MM.1S (cell line): Measurements from ENCODE around the gene RDH5.

Experiments
- DNase-seq: peaks from one replicate; pipeline ENCODE4 v3.0.0-alpha.2; 2015
- H2AFZ ChIP-seq: fragments of 300-600 bp; sonication (generic); 2 replicates; pipeline ENCODE4 v1.6.0; 2016; ENCODE audit warnings: antibody characterized with exemption, low read length
- H3F3A ChIP-seq: fragments of 300-600 bp; sonication (generic); 2 replicates; pipeline ENCODE4 v1.6.1; 2016; ENCODE audit warnings: mild to moderate bottlenecking, antibody characterized with exemption, low read length, moderate library complexity, mixed read lengths; ENCODE audit not compliant: insufficient read depth
- H3K27ac ChIP-seq: fragments of 300-600 bp; sonication (generic); 2 replicates; pipeline ENCODE4 v1.5.1; 2016; ENCODE audit warnings: mild to moderate bottlenecking, low read length
- H3K27me3 ChIP-seq: fragments of 300-600 bp; sonication (generic); replicated peaks from 2 replicates; pipeline ENCODE4 v1.6.0; 2016; ENCODE audit warnings: low read length; ENCODE audit not compliant: insufficient read depth
- H3K36me3 ChIP-seq: fragments of 300-600 bp; sonication (generic); replicated peaks from 2 replicates; pipeline ENCODE4 v1.6.1; 2016; ENCODE audit warnings: mild to moderate bottlenecking, low read length, mixed read lengths; ENCODE audit not compliant: insufficient read depth
- H3K4me1 ChIP-seq: fragments of 300-600 bp; sonication (generic); 2 replicates; pipeline ENCODE4 v1.6.1; 2016; ENCODE audit warnings: low read length, mixed read lengths
- H3K4me2 ChIP-seq: fragments of 300-600 bp; sonication (generic); 2 replicates; pipeline ENCODE4 v1.6.0; 2016; ENCODE audit warnings: low read depth, low read length
- H3K4me3 ChIP-seq: fragments of 300-600 bp; sonication (generic); 2 replicates; pipeline ENCODE4 v1.5.1; 2016; ENCODE audit warnings: low read length, mixed read lengths
- H3K79me2 ChIP-seq: fragments of 300-600 bp; sonication (generic); 2 replicates; pipeline ENCODE4 v1.6.1; 2016; ENCODE audit warnings: mixed run types, low read length, mixed read lengths
- H3K9ac ChIP-seq: fragments of 300-600 bp; sonication (generic); 2 replicates; pipeline ENCODE4 v1.6.1; 2016; ENCODE audit warnings: low read length, mixed read lengths
- H3K9me2 ChIP-seq: fragments of 300-600 bp; sonication (generic); replicated peaks from 2 replicates; pipeline ENCODE4 v1.6.1; 2016; ENCODE audit warnings: mild to moderate bottlenecking, low read length, mixed read lengths; ENCODE audit not compliant: insufficient read depth
- H3K9me3 ChIP-seq: fragments of 300-600 bp; sonication (generic); replicated peaks from 2 replicates; pipeline ENCODE4 v1.6.1; 2016; ENCODE audit warnings: mild to moderate bottlenecking, low read length, mixed read lengths; ENCODE audit not compliant: insufficient read depth
- H4K20me1 ChIP-seq: fragments of 300-600 bp; sonication (generic); 2 replicates; pipeline ENCODE4 v1.6.1; 2016; ENCODE audit warnings: mild to moderate bottlenecking, low read length, moderate library complexity, mixed read lengths; ENCODE audit not compliant: insufficient read depth
- CTCF ChIP-seq: fragments of 300-600 bp; sonication (generic); IDR thresholded peaks from 2 replicates; pipeline ENCODE4 v1.5.1; 2016; ENCODE audit warnings: antibody characterized with exemption, low read length, mixed read lengths
- EZH2 ChIP-seq: fragments of 300-600 bp; sonication (generic); optimal IDR thresholded peaks from 2 replicates; pipeline ENCODE3; 2017; ENCODE audit warnings: low read depth, mild to moderate bottlenecking, antibody characterized with exemption, low read length, mixed read lengths
- EZH2phosphoT487 ChIP-seq: fragments of 300-600 bp; sonication (generic); IDR thresholded peaks from 2 replicates; pipeline ENCODE4 v1.6.1; 2018; ENCODE audit warnings: antibody characterized with exemption, low read length

Gene RDH5

DNA sequence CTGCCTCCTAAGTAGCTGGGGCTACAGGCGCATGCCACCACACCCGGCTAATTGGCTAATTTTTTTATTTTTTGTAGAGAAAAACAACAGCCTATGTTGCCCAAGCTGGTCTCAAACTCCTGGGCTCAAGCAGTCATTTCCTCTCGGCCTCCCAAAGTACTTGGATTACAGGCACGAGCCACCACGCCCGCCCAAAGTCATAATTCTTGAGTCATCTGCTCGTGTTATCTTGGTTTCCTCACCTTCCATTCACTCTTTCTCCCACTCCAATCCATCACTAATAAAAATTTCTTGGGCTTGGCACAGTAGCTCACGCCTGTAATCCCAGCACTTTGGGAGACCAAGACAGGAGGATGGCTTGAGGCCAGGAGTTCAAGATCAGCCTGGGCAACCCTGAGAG is 44.5 kb upstream of the RDH5 start:
- Histone ChIP-seq H3K9me3 (no peaks in the 10 kb centered on the region), H3K79me2 (no peaks in the 10 kb centered on the region), H3K9ac (no peak overlapping the region), H2AFZ (no peak overlapping the region), H3K9me2 (no peaks in the 10 kb centered on the region), H3K4me1 (no peaks in the 10 kb centered on the region), H3K27ac (no peak overlapping the region), H3F3A (no peaks in the 10 kb centered on the region), H3K4me3 (no peak overlapping the region), H4K20me1 (no peaks in the 10 kb centered on the region), H3K27me3 (no peaks in the 10 kb centered on the region; the same call in 1 of the 2 replicates), H3K4me2 (no peak overlapping the region), H3K36me3 (no peaks in the 10 kb centered on the region)
- no peak for DNase-seq
- TF ChIP-seq EZH2 (no peak), CTCF (no peak), EZH2phosphoT487 (no peak)

DNA sequence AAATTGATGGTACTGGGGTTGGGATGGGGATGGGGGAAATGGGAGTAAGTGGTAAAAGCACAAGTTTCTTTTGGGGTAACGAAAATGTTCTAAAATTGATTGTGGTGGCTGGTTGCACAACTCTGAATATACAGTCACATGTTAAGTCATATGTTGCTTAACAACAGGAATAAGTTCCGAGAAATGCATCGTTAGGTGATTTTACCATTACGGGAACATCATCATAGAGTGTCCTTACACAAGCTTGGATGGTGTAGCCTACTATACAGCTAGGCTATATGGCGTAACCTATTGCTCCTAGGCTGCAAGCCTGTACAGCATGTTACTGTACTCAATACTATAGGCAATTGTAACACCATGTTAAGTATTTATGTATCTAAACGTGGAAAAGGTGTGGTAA is 43.5 kb upstream of the RDH5 start:
- DNase-seq, result no peak
- no peak overlapping the region for H3K9ac ChIP-seq
- H3K79me2 ChIP-seq, result no peaks in the 10 kb centered on the region
- no peaks in the 10 kb centered on the region for H4K20me1 ChIP-seq
- TF ChIP-seq CTCF (no peak), EZH2phosphoT487 (no peak), EZH2 (no peak)
- no peaks in the 10 kb centered on the region for H3K9me2 ChIP-seq
- H3K4me1 ChIP-seq, result no peaks in the 10 kb centered on the region
- H2AFZ ChIP-seq, result no peak overlapping the region
- H3K4me2 ChIP-seq, result no peak overlapping the region
- H3K4me3 ChIP-seq, result no peak overlapping the region
- H3F3A ChIP-seq, result no peaks in the 10 kb centered on the region
- no peaks in the 10 kb centered on the region for H3K36me3 ChIP-seq
- H3K27me3 ChIP-seq, result no peaks in the 10 kb centered on the region; the same call in 1 of the 2 replicates
- no peaks in the 10 kb centered on the region for H3K9me3 ChIP-seq
- H3K27ac ChIP-seq, result no peak overlapping the region

DNA sequence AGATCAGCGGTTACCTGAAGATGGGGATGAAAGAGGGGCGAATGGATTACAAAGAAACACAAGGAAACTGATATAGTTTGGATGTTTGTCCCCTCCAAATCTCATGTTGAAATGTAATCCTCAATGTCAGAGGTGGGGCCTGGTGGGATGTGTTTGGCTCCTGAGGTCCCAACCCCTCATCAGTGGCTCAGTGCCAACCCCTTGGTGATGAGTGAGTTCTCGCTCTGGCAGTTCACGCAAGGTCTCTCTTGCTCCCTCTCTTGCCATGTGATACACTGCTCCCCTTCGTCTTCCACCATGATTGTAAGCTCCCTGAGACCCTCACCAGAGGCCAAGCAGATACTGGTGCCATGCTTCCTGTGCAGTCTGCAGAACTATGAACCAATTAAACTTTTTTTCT is 40.5 kb upstream of the RDH5 start:
- H3K79me2 ChIP-seq, result no peaks in the 10 kb centered on the region
- no peak for TF ChIP-seq EZH2
- TF ChIP-seq CTCF, result no peak
- TF ChIP-seq EZH2phosphoT487, result no peak
- H3K9me2 ChIP-seq, result no peaks in the 10 kb centered on the region
- H3K4me3 ChIP-seq, result no peak overlapping the region
- no peaks in the 10 kb centered on the region for H3K4me1 ChIP-seq
- no peak overlapping the region for H3K4me2 ChIP-seq
- no peaks in the 10 kb centered on the region for H3K9me3 ChIP-seq
- no peaks in the 10 kb centered on the region for H4K20me1 ChIP-seq
- DNase-seq, result no peak
- peaks cover 5% of the 10 kb centered on the region; the same call in 1 of the 2 replicates for H3K27me3 ChIP-seq
- H3K27ac ChIP-seq, result no peak overlapping the region
- no peaks in the 10 kb centered on the region for H3K36me3 ChIP-seq
- no peak overlapping the region for H2AFZ ChIP-seq
- no peaks in the 10 kb centered on the region for H3F3A ChIP-seq
- H3K9ac ChIP-seq, result no peak overlapping the region
